ENCODE data around the gene GAS6. TPM values are rescaled to one million over a fixed set of nuclear protein-coding genes. Genes with fewer than 3 reads are reported as not detected.

Gene GAS6
- total and polyA plus RNA-seq, 2 donors (not counting 3 experiments of a cell fraction or from before 2014, with no cell fraction given): 69.2 to 109 TPM

DNA sequence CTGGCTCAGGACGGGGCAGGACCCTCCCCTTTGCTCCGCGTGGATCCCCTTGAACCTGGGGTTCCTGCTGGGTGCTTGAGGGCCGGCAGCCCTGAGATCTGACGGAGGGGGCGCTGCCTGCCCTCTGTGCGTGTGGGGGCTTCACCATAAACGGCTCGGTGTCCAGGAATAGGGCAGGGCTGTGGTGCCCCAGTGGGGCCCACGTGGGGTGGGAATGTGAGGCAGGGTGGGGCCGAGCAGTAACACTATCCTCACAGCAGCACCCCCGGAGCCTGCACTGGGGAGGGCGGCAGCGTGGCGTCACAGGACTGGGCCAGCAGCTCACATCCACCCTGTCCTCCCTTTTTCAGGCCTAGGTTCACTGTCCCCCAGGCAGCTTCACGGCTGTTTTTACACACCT is 38.0 kb downstream of the GAS6 start:
- Histone ChIP-seq H3K36me3 (ENCODE audit: control insufficient read depth in 2 of 2, extremely low read depth in 1 of 2, insufficient read depth in 2 of 2, low read length in 2 of 2) (peaks cover 0 to 16% of the 10 kb centered on the region in 2 experiments), H3K9ac (replicated peaks; ENCODE audit: extremely low read depth, insufficient read depth, low read length) (no peak overlapping the region), H2AFZ (ENCODE audit: low read depth, low read length) (no peak overlapping the region), H3K4me2 (ENCODE audit: insufficient read depth, low read length) (no peak overlapping the region), H3K4me1 (ENCODE audit: control insufficient read depth, extremely low read depth, insufficient read depth, low read length) (no peaks in the 10 kb centered on the region), H3K27ac (ENCODE audit: insufficient read depth, low read depth, low read length) (no peak overlapping the region), H4K20me1 (replicated peaks; ENCODE audit: control insufficient read depth, extremely low read depth, insufficient read depth, low read length) (no peaks in the 10 kb centered on the region), H3K9me1 (replicated peaks; ENCODE audit: control insufficient read depth, extremely low read depth, insufficient read depth, low read length) (no peaks in the 10 kb centered on the region), H3K79me2 (ENCODE audit: control insufficient read depth, insufficient read depth, low read length) (no peaks in the 10 kb centered on the region), H3K4me3 (replicated peaks in 1 of 3; ENCODE audit: insufficient read depth in 1 of 3, low read depth in 1 of 3, low read length in 3 of 3) (no peak overlapping the region), H3K27me3 (ENCODE audit: control insufficient read depth in 2 of 2, insufficient read depth in 2 of 2, low read length in 2 of 2) (no peaks in the 10 kb centered on the region), H3K9me3 (replicated peaks; ENCODE audit: control insufficient read depth, insufficient read depth, low read length) (no peaks in the 10 kb centered on the region)
- dilution Hi-C loops (cut with MboI; ENCODE audit: extremely low pct_ligation_motif_present, low sequenced_read_pairs): no loop called here
- no peak for FAIRE-seq
- CTCF ChIA-PET: no interaction called here
- intact Hi-C loops (cut with micrococcal nuclease): no loop called here
- TF ChIP-seq POLR2AphosphoS5 (IDR thresholded peaks at IDR 0.05; ENCODE audit: insufficient read depth, low read depth, low read length) (no peak), FOS (IDR thresholded peaks at IDR 0.05; ENCODE audit: borderline replicate concordance, insufficient read depth, low read length) (no peak), EZH2 (IDR thresholded peaks at IDR 0.05; ENCODE audit: borderline replicate concordance, low read depth, low read length, severe bottlenecking) (no peak), POLR2A (IDR thresholded peaks at IDR 0.05; ENCODE audit: low read depth, low read length) (no peak), MYC (IDR thresholded peaks at IDR 0.05; ENCODE audit: low read depth, low read length) (no peak), JUN (IDR thresholded peaks at IDR 0.05; ENCODE audit: borderline replicate concordance, insufficient read depth, insufficient read length, low read depth) (no peak), GATA2 (IDR thresholded peaks at IDR 0.05; ENCODE audit: insufficient read depth, insufficient read length, low read depth, low read length) (no peak)
- TF ChIP-seq, protein P1, sequence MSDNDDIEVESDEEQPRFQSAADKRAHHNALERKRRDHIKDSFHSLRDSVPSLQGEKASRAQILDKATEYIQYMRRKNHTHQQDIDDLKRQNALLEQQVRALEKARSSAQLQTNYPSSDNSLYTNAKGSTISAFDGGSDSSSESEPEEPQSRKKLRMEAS (IDR thresholded peaks at IDR 0.05; ENCODE audit: insufficient read depth, insufficient read length): no peak
- TF ChIP-seq, protein P2, sequence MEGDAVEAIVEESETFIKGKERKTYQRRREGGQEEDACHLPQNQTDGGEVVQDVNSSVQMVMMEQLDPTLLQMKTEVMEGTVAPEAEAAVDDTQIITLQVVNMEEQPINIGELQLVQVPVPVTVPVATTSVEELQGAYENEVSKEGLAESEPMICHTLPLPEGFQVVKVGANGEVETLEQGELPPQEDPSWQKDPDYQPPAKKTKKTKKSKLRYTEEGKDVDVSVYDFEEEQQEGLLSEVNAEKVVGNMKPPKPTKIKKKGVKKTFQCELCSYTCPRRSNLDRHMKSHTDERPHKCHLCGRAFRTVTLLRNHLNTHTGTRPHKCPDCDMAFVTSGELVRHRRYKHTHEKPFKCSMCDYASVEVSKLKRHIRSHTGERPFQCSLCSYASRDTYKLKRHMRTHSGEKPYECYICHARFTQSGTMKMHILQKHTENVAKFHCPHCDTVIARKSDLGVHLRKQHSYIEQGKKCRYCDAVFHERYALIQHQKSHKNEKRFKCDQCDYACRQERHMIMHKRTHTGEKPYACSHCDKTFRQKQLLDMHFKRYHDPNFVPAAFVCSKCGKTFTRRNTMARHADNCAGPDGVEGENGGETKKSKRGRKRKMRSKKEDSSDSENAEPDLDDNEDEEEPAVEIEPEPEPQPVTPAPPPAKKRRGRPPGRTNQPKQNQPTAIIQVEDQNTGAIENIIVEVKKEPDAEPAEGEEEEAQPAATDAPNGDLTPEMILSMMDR (IDR thresholded peaks at IDR 0.05; ENCODE audit: extremely low read depth in 1 of 2, insufficient read depth in 1 of 2, low read depth in 1 of 2, low read length in 2 of 2): no peak
- no peak for DNase-seq (ENCODE audit: low read depth, low spot score)
- POLR2A ChIA-PET: no interaction called here
- no TSS peak for BruUV-seq (replicated peaks)

Data from endothelial cell of umbilical vein (primary cell).